OCI-LY1 (cell line): ENCODE data around the gene IGFBP2.
"Not testable (repeated sequence)": the region's sequence is repeated elsewhere in the genome, so short reads cannot be mapped to it uniquely, and the experiment has no call there.

Source experiments
- H2AFZ ChIP-seq: fragments of 200-600 bp; sonication (generic), shearing (Covaris generic); 2 replicates; pipeline ENCODE4 v1.6.0; 2014; ENCODE audit warnings: antibody characterized with exemption, mild to moderate bottlenecking, low read length
- H3F3A ChIP-seq: fragments of 200-600 bp; sonication (generic), shearing (Covaris generic); 2 replicates; pipeline ENCODE4 v1.6.0; 2014; ENCODE audit warnings: mild to moderate bottlenecking, antibody characterized with exemption, low read length, moderate library complexity; ENCODE audit not compliant: insufficient read depth
- H3K27ac ChIP-seq: fragments of 200-600 bp; sonication (generic); 2 replicates; pipeline ENCODE4 v1.5.1; 2014; ENCODE audit warnings: low read length, mixed run types, mild to moderate bottlenecking, low read depth; ENCODE audit not compliant: poor library complexity, severe bottlenecking
- H3K27me3 ChIP-seq: fragments of 200-600 bp; sonication (generic); 2 replicates; pipeline ENCODE4 v1.6.0; 2014; ENCODE audit warnings: antibody characterized with exemption, mild to moderate bottlenecking, low read length, moderate library complexity; ENCODE audit not compliant: insufficient read depth
- H3K36me3 ChIP-seq: fragments of 200-600 bp; sonication (generic); 2 replicates; pipeline ENCODE4 v1.6.1; 2014; ENCODE audit warnings: mild to moderate bottlenecking, antibody characterized with exemption, low read length, moderate library complexity, mixed read lengths; ENCODE audit not compliant: insufficient read depth
- H3K4me1 ChIP-seq: fragments of 200-600 bp; sonication (generic); 2 replicates; pipeline ENCODE4 v1.5.1; 2014; ENCODE audit warnings: mild to moderate bottlenecking, low read length, moderate library complexity; ENCODE audit not compliant: insufficient read depth, severe bottlenecking
- H3K4me2 ChIP-seq: fragments of 200-600 bp; sonication (generic), shearing (Covaris generic); 2 replicates; pipeline ENCODE4 v1.6.1; 2014; ENCODE audit warnings: low read length
- H3K4me3 ChIP-seq: fragments of 200-600 bp; sonication (generic); 2 replicates; pipeline ENCODE4 v1.5.1; 2014; ENCODE audit warnings: low read length, low read depth, mild to moderate bottlenecking, mixed read lengths; ENCODE audit not compliant: poor library complexity, severe bottlenecking
- H3K79me2 ChIP-seq: fragments of 200-600 bp; shearing (Covaris generic); 2 replicates; pipeline ENCODE4 v1.6.1; 2016; ENCODE audit warnings: mixed run types, low read length, mixed read lengths; ENCODE audit not compliant: insufficient read depth
- H3K9ac ChIP-seq: fragments of 200-600 bp; sonication (generic), shearing (Covaris generic); 2 replicates; pipeline ENCODE4 v1.6.1; 2014; ENCODE audit warnings: mild to moderate bottlenecking, low read length, mixed read lengths
- H3K9me2 ChIP-seq: fragments of 200-600 bp; sonication (generic), shearing (Covaris generic); 2 replicates; pipeline ENCODE4 v1.6.1; 2014; ENCODE audit warnings: low read depth, mild to moderate bottlenecking, low read length, mixed read lengths
- H3K9me3 ChIP-seq: fragments of 200-600 bp; shearing (Covaris generic); 2 replicates; pipeline ENCODE4 v1.6.1; 2014; ENCODE audit warnings: low read length, mixed read lengths
- H4K20me1 ChIP-seq: fragments of 200-600 bp; sonication (generic), shearing (Covaris generic); 2 replicates; pipeline ENCODE4 v1.6.0; 2016; ENCODE audit warnings: mild to moderate bottlenecking, low read length; ENCODE audit not compliant: insufficient read depth
- CTCF ChIP-seq: fragments of 200-600 bp; sonication (generic), shearing (Covaris generic); IDR thresholded peaks from 2 replicates; pipeline ENCODE4 v1.5.1; 2017; ENCODE audit warnings: mild to moderate bottlenecking, antibody characterized with exemption, low read length, moderate library complexity, mixed read lengths
- EZH2 ChIP-seq: fragments of 200-600 bp; sonication (generic), shearing (Covaris generic); IDR thresholded peaks from 2 replicates; pipeline ENCODE4 v1.8.0; 2017; ENCODE audit warnings: borderline replicate concordance, mixed run types, mild to moderate bottlenecking, antibody characterized with exemption, low read length, moderate library complexity, mixed read lengths

Gene IGFBP2

GRCh38 chr2:216596236-216596979 lies 36.8 kb upstream of the IGFBP2 start:
- no peaks in the 10 kb centered on the region for H3K4me1 ChIP-seq
- no peaks in the 10 kb centered on the region for H3K36me3 ChIP-seq
- no peak overlapping the region for H3K4me3 ChIP-seq
- H3K27ac ChIP-seq = no peak overlapping the region
- no peaks in the 10 kb centered on the region for H3F3A ChIP-seq
- no peaks in the 10 kb centered on the region for H3K79me2 ChIP-seq
- H4K20me1 ChIP-seq = no peaks in the 10 kb centered on the region
- H3K9me2 ChIP-seq = no peaks in the 10 kb centered on the region
- H3K9me3 ChIP-seq = no peaks in the 10 kb centered on the region
- no peak overlapping the region for H3K9ac ChIP-seq
- H2AFZ ChIP-seq = no peak overlapping the region
- no peak overlapping the region for H3K4me2 ChIP-seq
- TF ChIP-seq CTCF = no peak
- no peak for TF ChIP-seq EZH2
- 0 out of 2 replicates have a peak, but pooled peaks cover 4% of the 10 kb centered on the region for H3K27me3 ChIP-seq

DNA sequence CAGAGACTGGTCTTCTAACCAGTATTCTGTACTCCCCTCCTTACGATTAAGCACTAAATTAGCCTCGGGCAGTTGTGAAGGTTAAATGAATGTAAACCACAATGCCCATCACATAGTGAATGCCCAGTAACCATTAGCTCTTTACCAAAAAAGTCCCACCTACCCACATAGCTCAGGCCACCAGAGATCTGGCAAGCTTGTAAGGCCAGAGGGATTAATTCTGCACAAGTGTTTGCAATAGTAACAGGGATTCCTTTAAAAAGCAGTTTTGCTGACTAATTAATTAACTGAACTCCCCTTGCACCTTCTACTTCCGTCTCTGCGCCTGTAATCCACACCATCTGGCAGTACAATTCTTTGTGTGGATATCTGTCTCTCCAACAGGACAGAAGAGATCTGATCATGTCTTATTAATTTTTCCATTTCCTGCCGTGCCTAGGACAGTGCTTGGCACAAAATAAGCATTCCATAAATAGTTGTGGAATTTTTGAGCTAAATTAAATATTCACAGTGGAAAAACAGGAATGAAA lies 36.2 kb upstream of the IGFBP2 start:
- no peak overlapping the region for H3K27ac ChIP-seq
- no peak overlapping the region for H3K9ac ChIP-seq
- H3K4me3 ChIP-seq = no peak overlapping the region
- H3F3A ChIP-seq = no peaks in the 10 kb centered on the region
- no peaks in the 10 kb centered on the region for H3K9me2 ChIP-seq
- no peak for TF ChIP-seq CTCF
- no peak for TF ChIP-seq EZH2
- no peaks in the 10 kb centered on the region for H3K79me2 ChIP-seq
- no peaks in the 10 kb centered on the region for H3K4me1 ChIP-seq
- 0 out of 2 replicates have a peak, but pooled peaks cover 4% of the 10 kb centered on the region for H3K27me3 ChIP-seq
- H4K20me1 ChIP-seq = no peaks in the 10 kb centered on the region
- H3K4me2 ChIP-seq = no peak overlapping the region
- H3K36me3 ChIP-seq = no peaks in the 10 kb centered on the region
- H2AFZ ChIP-seq = no peak overlapping the region
- no peaks in the 10 kb centered on the region for H3K9me3 ChIP-seq

DNA sequence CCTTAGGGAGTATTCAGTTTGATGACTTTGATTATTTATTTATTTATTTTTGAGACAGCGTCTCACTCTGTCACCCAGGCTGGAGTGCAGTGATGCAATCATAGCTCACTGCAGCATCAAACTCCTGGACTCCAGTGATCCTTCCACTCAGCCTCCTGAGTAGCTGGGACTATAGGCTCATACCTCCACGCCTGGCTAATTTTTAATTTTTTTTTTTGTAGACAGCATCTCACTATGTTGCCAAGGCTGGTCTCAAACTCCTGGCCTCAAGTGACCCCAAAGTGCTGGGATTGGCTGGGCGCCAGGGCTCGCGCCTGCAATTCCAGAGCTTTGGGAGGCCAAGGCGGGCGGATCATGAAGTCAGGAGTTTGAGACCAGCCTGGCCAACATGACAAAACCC lies 35.4 kb upstream of the IGFBP2 start:
- H3K9me2 ChIP-seq, H3K27ac ChIP-seq, H3K4me2 ChIP-seq: not testable (repeated sequence)

More for the DNA sequence above, 35.4 kb upstream of the IGFBP2 start:
- H4K20me1 ChIP-seq, H3K9me3 ChIP-seq, H3K79me2 ChIP-seq, H3K9ac ChIP-seq, H3K36me3 ChIP-seq, H3K4me3 ChIP-seq, H3K4me1 ChIP-seq, H3F3A ChIP-seq, H2AFZ ChIP-seq, H3K27me3 ChIP-seq: not testable (repeated sequence)
